ENCODE data around the gene BHLHE23.

Gene BHLHE23

DNA sequence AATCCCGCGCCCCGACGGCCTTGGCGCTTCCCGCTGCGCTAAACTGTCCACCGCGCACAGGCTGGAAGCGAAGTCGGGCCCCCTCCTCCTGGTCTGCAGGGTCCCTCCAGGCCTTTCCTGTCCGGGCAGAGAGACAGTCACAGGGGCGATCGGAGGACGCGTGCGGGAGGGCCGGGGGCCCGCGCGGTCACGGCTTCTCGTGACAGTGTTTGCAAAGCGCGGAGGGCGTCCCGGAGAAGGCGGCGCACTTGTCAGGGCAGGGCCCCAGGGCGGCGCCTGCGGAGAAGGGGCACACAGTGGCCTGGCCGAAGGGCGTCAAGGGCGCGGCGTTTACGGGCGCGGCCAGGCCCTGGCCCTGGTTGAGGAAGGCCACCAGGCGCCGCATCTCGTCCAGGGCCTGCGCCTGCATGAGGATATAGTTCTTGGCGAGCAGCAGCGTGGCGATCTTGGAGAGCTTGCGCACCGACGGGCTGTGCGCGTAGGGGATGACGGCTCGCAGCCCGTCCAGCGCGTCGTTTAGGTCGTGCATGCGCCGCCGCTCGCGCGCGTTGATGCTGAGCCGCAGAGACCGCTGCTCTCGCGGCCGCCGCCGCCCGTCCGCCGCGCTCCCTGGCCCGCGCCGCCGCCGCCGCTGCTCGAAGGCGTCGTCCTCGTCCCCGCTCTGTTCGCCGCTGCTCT, 763 bp downstream of the BHLHE23 start:
- H3K27ac ChIP-seq (ENCODE audit: low read depth, low read length) = no peak overlapping the region
- H3K36me3 ChIP-seq (ENCODE audit: insufficient read depth, low read length) = no peaks in the 10 kb centered on the region
- H3K4me1 ChIP-seq (ENCODE audit: control insufficient read depth, insufficient read depth, low read length, unreplicated experiment) = no peaks in the 10 kb centered on the region
- H3K27me3 ChIP-seq (ENCODE audit: insufficient read depth, low read length) = peaks cover 92% of the 10 kb centered on the region
- no peaks in the 10 kb centered on the region for H3K79me2 ChIP-seq (ENCODE audit: control insufficient read depth, insufficient read depth, low read length, unreplicated experiment)
- no peak overlapping the region for H3K4me3 ChIP-seq (ENCODE audit: low read depth, low read length)
- no peak overlapping the region for H2AFZ ChIP-seq (ENCODE audit: low read length, unreplicated experiment)

DNA sequence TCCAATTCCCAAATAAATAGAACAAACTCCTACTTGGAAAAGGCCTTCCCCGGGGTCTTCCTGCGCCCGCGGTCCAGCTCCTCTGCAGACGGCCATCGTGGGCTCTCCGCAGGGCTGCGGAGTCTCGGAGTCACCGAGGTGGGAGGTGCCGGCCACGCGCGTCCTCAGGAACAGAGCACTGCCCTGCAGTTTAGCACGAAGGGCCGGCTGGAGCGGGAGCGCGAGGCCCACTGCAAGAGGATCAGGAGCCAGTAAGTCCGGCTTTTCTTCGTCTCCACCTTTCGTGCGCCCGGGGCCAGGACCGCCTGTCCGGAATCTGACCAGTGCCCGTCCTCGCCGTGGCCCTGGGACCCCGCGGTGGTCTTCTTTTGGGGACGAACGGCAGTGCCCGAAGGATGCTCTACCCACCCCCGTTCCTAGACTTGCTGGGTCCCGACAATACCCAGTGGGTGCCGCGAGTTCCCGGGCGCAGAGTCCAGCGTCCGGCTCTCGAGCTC, 1.4 kb downstream of the BHLHE23 start:
- Histone ChIP-seq H3K79me2 (ENCODE audit: control insufficient read depth, insufficient read depth, low read length, unreplicated experiment) (no peaks in the 10 kb centered on the region), H3K27me3 (ENCODE audit: insufficient read depth, low read length) (peaks cover 94% of the 10 kb centered on the region), H3K36me3 (ENCODE audit: insufficient read depth, low read length) (no peaks in the 10 kb centered on the region), H3K4me1 (ENCODE audit: control insufficient read depth, insufficient read depth, low read length, unreplicated experiment) (no peaks in the 10 kb centered on the region), H3K4me3 (ENCODE audit: low read depth, low read length) (no peak overlapping the region), H3K27ac (ENCODE audit: low read depth, low read length) (no peak overlapping the region), H2AFZ (ENCODE audit: low read length, unreplicated experiment) (no peak overlapping the region)

DNA sequence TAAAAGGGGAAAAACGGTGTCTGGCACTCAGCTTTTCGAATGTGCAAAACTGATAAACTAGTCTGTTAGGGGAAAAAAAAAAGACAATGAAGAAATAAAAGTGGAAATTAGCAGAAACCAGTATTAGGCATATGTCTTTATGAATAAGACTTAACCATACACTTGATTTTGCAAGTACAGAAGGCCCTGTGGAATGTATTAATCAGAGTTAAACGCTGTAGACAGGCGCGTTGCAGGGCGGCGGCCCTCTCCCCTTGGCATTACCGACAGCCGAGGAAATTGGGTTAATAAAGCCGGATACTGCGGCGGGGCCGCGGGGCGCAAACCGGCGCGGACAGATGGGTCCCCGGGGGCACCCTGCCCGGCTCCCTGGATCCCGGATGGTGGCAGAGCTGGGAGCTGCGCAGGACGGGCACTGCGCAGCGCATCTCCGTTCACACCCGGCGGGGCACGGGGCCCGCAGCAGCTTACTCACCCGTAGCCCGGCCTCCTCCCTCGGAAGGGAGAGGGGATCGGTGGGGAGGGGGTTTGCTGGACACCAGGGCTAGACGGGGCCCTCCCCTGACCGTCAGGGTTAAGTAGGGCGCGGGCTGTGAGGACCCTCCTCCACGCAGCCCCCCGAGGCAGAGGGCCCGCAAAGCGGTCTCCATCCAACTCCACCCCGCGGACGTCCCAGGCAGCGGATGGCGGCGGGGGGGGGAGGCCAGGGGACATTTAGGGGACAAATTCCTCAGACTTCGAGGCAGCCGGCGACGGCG, 2.0 kb downstream of the BHLHE23 start:
- Histone ChIP-seq H3K27me3 (ENCODE audit: insufficient read depth, low read length) (peaks cover 94% of the 10 kb centered on the region), H3K27ac (ENCODE audit: low read depth, low read length) (no peak overlapping the region), H3K79me2 (ENCODE audit: control insufficient read depth, insufficient read depth, low read length, unreplicated experiment) (no peaks in the 10 kb centered on the region), H2AFZ (ENCODE audit: low read length, unreplicated experiment) (no peak overlapping the region), H3K4me1 (ENCODE audit: control insufficient read depth, insufficient read depth, low read length, unreplicated experiment) (no peaks in the 10 kb centered on the region), H3K36me3 (ENCODE audit: insufficient read depth, low read length) (no peaks in the 10 kb centered on the region), H3K4me3 (ENCODE audit: low read depth, low read length) (no peak overlapping the region)

DNA sequence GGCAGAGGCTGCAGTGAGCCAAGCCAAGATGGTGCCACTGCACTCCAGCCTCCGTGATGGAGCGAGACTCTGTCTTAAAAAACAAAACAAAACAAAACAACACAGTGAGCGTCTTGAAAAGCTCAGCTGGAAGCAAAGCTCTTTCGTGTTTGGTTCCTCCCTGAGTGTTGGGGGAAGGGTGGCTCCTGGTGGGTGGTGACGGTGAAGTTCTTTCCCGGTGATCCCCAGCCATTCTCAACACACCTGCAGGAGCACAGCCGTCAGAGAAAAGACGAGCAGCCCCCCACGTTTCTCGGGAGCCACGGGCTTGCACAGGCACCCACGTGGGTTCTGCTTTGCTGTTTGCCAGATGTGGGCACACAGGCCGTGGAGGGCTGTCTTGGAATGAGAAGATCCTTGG, 3.2 kb downstream of the BHLHE23 start:
- no peak overlapping the region for H2AFZ ChIP-seq (ENCODE audit: low read length, unreplicated experiment)
- H3K36me3 ChIP-seq (ENCODE audit: insufficient read depth, low read length) = no peaks in the 10 kb centered on the region
- no peaks in the 10 kb centered on the region for H3K4me1 ChIP-seq (ENCODE audit: control insufficient read depth, insufficient read depth, low read length, unreplicated experiment)
- no peak overlapping the region for H3K27ac ChIP-seq (ENCODE audit: low read depth, low read length)
- peaks cover 96% of the 10 kb centered on the region for H3K27me3 ChIP-seq (ENCODE audit: insufficient read depth, low read length)
- H3K79me2 ChIP-seq (ENCODE audit: control insufficient read depth, insufficient read depth, low read length, unreplicated experiment) = no peaks in the 10 kb centered on the region
- H3K4me3 ChIP-seq (ENCODE audit: low read depth, low read length) = no peak overlapping the region

DNA sequence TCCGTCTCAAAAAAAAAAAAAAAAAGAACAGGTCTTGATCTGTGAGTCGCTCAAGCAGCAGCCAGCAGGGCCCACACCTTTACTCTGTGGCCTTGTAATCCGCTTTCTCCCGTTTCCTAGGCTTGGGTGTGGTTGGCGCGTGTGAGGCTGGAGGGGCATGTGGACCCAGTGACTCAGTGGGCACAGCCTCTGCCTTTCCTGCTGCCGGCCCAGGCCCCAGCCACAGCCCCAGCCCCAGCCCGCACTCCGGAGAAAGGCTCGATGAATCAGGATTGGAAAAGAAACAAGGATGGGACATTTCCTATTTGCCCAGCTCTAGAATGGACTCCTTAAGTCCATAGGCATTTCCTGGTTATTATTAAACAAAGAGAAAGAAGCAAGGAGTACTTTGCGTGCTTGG, 4.3 kb downstream of the BHLHE23 start:
- H3K4me3 ChIP-seq (ENCODE audit: low read depth, low read length) = no peak overlapping the region
- no peaks in the 10 kb centered on the region for H3K36me3 ChIP-seq (ENCODE audit: insufficient read depth, low read length)
- H3K27me3 ChIP-seq (ENCODE audit: insufficient read depth, low read length) = peaks cover 95% of the 10 kb centered on the region
- H3K79me2 ChIP-seq (ENCODE audit: control insufficient read depth, insufficient read depth, low read length, unreplicated experiment) = no peaks in the 10 kb centered on the region
- H3K4me1 ChIP-seq (ENCODE audit: control insufficient read depth, insufficient read depth, low read length, unreplicated experiment) = no peaks in the 10 kb centered on the region
- no peak overlapping the region for H2AFZ ChIP-seq (ENCODE audit: low read length, unreplicated experiment)
- H3K27ac ChIP-seq (ENCODE audit: low read depth, low read length) = no peak overlapping the region

DNA sequence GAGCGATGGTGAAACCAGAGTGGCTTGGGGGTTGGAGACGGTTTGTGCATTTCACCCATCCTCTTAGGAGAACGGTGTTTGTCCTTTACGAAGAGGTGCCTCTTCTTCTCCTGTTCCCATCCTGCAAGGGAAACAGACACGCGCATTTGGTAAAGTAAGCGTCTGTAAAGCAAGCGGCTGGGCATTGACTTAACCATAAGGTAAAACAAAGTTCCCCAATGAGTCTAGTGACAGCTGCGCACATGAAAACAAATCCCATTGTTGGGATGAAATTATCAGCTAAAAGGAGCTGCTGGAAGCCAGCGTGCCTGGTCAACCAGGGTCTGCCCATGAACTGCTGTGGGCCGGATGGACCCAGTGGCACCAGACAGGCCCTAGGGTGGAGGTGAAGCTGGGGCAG, 5.8 kb downstream of the BHLHE23 start:
- Histone ChIP-seq H3K27me3 (ENCODE audit: insufficient read depth, low read length) (peaks cover 93% of the 10 kb centered on the region), H3K79me2 (ENCODE audit: control insufficient read depth, insufficient read depth, low read length, unreplicated experiment) (no peaks in the 10 kb centered on the region), H3K4me3 (ENCODE audit: low read depth, low read length) (no peak overlapping the region), H3K36me3 (ENCODE audit: insufficient read depth, low read length) (no peaks in the 10 kb centered on the region), H3K4me1 (ENCODE audit: control insufficient read depth, insufficient read depth, low read length, unreplicated experiment) (no peaks in the 10 kb centered on the region), H2AFZ (ENCODE audit: low read length, unreplicated experiment) (no peak overlapping the region), H3K27ac (ENCODE audit: low read depth, low read length) (no peak overlapping the region)

DNA sequence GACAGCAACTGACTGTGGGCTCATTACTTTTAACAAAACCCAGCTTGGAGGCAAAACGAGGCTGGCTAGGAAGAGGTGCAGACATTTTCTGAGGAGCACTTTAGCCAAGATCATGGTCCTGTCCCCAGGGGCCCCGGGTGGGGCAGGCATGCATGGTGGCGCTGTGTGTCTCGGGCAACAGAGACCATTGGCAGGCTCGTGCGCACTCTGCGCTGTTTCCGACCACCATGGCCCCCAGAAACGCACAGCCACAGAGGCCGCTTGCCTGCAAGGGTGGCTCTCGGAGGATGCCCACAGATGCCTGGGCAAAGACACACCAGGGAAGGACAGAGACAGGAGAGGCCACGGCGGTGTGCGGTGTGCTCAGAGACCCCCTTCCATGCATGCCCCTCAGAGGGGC, 6.7 kb downstream of the BHLHE23 start:
- Histone ChIP-seq H3K36me3 (ENCODE audit: insufficient read depth, low read length) (no peaks in the 10 kb centered on the region), H3K4me1 (ENCODE audit: control insufficient read depth, insufficient read depth, low read length, unreplicated experiment) (no peaks in the 10 kb centered on the region), H3K27me3 (ENCODE audit: insufficient read depth, low read length) (peaks cover 90% of the 10 kb centered on the region), H2AFZ (ENCODE audit: low read length, unreplicated experiment) (no peak overlapping the region), H3K4me3 (ENCODE audit: low read depth, low read length) (no peak overlapping the region), H3K27ac (ENCODE audit: low read depth, low read length) (no peak overlapping the region), H3K79me2 (ENCODE audit: control insufficient read depth, insufficient read depth, low read length, unreplicated experiment) (no peaks in the 10 kb centered on the region)

DNA sequence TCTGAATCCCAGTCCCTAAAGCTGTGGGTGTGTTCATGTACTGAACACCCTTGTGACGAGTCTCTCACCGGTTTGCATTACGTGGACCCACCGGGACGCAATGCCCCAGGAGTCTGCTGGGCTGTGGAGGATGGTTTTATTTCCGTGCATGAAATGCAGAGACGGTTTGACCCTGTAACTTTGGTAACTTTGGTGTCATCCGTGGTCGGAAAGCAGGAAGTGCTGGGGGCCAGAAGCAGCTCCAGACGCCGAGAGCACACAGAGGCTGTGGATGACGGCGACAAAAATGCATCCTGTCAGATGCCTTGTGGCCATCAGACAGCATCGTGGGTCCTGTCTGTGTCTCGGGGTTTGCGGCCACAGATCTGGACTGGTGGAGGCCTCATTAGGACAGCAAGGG, 7.2 kb downstream of the BHLHE23 start:
- H3K79me2 ChIP-seq (ENCODE audit: control insufficient read depth, insufficient read depth, low read length, unreplicated experiment) = no peaks in the 10 kb centered on the region
- no peak overlapping the region for H3K27ac ChIP-seq (ENCODE audit: low read depth, low read length)
- H3K4me1 ChIP-seq (ENCODE audit: control insufficient read depth, insufficient read depth, low read length, unreplicated experiment) = no peaks in the 10 kb centered on the region
- H3K4me3 ChIP-seq (ENCODE audit: low read depth, low read length) = no peak overlapping the region
- no peaks in the 10 kb centered on the region for H3K36me3 ChIP-seq (ENCODE audit: insufficient read depth, low read length)
- peaks cover 90% of the 10 kb centered on the region for H3K27me3 ChIP-seq (ENCODE audit: insufficient read depth, low read length)
- H2AFZ ChIP-seq (ENCODE audit: low read length, unreplicated experiment) = no peak overlapping the region

DNA sequence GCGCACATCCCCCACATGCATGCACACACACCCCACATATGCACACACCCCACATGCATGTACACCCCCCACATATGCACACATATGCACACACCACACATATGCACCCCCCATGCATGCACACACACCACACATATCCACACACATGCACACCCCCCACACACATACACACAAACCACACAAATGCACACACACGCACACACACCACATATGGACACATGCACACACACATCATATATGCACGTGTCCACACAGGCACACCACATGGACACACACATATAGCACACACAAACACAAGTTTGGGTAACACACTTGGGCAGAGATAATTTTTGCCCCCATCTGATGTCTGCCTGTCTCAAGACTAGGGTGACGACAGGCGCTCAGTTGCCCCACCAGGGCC, 8.3 kb downstream of the BHLHE23 start:
- Histone ChIP-seq H3K27me3 (ENCODE audit: insufficient read depth, low read length) (peaks cover 85% of the 10 kb centered on the region), H3K27ac (ENCODE audit: low read depth, low read length) (no peak overlapping the region), H3K79me2 (ENCODE audit: control insufficient read depth, insufficient read depth, low read length, unreplicated experiment) (no peaks in the 10 kb centered on the region), H3K4me1 (ENCODE audit: control insufficient read depth, insufficient read depth, low read length, unreplicated experiment) (no peaks in the 10 kb centered on the region), H2AFZ (ENCODE audit: low read length, unreplicated experiment) (no peak overlapping the region), H3K4me3 (ENCODE audit: low read depth, low read length) (no peak overlapping the region), H3K36me3 (ENCODE audit: insufficient read depth, low read length) (no peaks in the 10 kb centered on the region)

DNA sequence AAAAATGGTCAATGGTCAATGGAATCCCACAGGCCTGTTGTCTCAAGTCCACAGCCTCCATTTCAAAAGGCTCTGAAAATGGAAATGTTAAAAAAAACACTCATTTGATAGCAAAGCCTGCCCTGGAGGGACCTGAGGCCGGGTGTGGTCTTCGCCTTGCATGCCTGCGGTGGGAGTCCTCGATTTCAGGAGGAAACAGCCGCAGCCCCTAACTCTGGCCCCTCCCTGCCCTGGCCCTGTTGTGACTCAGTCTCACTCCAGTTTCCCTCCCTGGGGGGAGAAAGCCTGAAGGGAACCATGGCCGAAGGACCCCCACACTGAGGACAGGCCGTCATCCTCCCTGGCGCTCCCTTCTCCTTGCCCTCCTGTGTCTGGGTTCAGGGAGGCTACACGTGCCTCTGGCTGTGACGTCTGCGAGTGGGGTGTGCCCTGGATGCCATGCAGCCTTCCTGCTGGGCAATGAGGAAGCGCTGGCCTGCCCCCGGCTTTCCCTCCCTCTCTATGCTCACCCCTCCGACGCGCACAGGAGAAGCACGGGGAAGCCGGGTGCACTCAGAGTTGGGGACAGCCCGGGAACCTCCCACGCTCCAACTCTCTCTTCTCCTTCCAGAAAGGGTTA, 9.2 kb downstream of the BHLHE23 start:
- Histone ChIP-seq H2AFZ (ENCODE audit: low read length, unreplicated experiment) (no peak overlapping the region), H3K27ac (ENCODE audit: low read depth, low read length) (no peak overlapping the region), H3K4me1 (ENCODE audit: control insufficient read depth, insufficient read depth, low read length, unreplicated experiment) (no peaks in the 10 kb centered on the region), H3K4me3 (ENCODE audit: low read depth, low read length) (no peak overlapping the region), H3K36me3 (ENCODE audit: insufficient read depth, low read length) (no peaks in the 10 kb centered on the region), H3K27me3 (ENCODE audit: insufficient read depth, low read length) (peaks cover 78% of the 10 kb centered on the region), H3K79me2 (ENCODE audit: control insufficient read depth, insufficient read depth, low read length, unreplicated experiment) (no peaks in the 10 kb centered on the region)

DNA sequence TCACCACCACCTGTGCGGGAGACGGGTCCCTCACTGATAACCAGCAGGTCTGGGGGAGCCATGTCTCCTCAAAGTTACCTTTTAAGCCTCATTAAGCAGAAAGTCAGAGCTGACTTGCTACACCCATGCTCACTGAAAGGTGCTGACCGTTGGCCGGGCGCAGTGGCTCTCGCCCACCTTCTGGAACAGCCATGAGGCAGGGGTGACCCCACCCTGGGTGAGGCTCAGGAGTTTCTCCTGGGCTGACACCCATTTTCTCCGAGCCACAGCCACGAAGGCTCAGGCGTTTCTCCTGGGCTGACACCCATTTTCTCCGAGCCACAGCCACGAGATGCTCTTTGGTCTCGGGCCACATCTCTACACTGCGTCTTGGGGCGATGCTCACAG, 10.2 kb downstream of the BHLHE23 start:
- H3K27ac ChIP-seq (ENCODE audit: low read depth, low read length) = no peak overlapping the region
- H2AFZ ChIP-seq (ENCODE audit: low read length, unreplicated experiment) = no peak overlapping the region
- peaks cover 75% of the 10 kb centered on the region for H3K27me3 ChIP-seq (ENCODE audit: insufficient read depth, low read length)
- no peak overlapping the region for H3K4me3 ChIP-seq (ENCODE audit: low read depth, low read length)
- no peaks in the 10 kb centered on the region for H3K4me1 ChIP-seq (ENCODE audit: control insufficient read depth, insufficient read depth, low read length, unreplicated experiment)
- no peaks in the 10 kb centered on the region for H3K36me3 ChIP-seq (ENCODE audit: insufficient read depth, low read length)
- no peaks in the 10 kb centered on the region for H3K79me2 ChIP-seq (ENCODE audit: control insufficient read depth, insufficient read depth, low read length, unreplicated experiment)

Data from ACC112 (cell line).